ENCODE measurements around the gene P4HA2. TPM values are rescaled to one million over a fixed set of nuclear protein-coding genes. Genes with fewer than 3 reads are reported as not detected.
A peak's percentile ranks its signal among the peaks of the same experiment; 100 is the strongest.

P4HA2 gene
- total and polyA plus RNA-seq, 7 donors = 4.2 to 35.2 (median 24.8) TPM

DNA sequence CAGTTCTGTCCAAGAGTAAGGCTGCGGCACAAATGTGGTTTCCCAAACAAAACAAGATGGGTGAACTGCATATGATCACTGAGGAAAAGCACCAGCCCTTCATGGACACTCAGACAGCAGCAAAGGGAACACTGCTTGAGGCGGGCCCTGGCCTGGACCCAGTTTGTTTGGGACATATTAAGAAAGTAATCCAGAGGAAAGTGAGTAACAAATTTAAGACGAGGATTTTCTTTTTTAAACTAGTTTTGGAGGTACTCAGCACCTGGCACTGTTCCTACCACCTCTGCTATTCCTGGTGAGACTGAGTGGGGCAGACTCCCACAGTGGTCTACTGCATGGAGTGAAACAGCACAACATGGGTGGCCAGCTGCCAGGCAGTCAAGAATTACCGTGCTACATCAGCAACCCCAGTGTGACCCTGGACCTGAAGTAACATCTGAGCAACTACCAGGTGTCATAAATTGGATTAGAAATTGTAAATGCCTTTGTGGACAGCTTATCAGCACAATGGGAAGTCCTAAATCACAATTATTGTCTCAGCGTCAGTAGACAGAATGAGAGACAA, 28.5 kb downstream of the P4HA2 start:
- no peaks in the 10 kb centered on the region for H3K4me1 ChIP-seq
- intact Hi-C loops (cut with DNase I) = no loop called here
- peaks cover 0 to 99% (median 37%) of the 10 kb centered on the region in 4 donors for H3K36me3 ChIP-seq
- no peak for DNase-seq
- no peak for TF ChIP-seq POLR2A (IDR thresholded peaks at IDR 0.05)
- TF ChIP-seq POLR2AphosphoS5 (IDR thresholded peaks at IDR 0.05) = no peak
- no peak for TF ChIP-seq EP300 (IDR thresholded peaks at IDR 0.05)
- 84 to 90% methylated on average over 5 of the region's 5 CpGs for WGBS, 2 donors
- no peaks in the 10 kb centered on the region for H3K9me3 ChIP-seq
- no peaks in the 10 kb centered on the region for H3K27me3 ChIP-seq
- H3K4me3 ChIP-seq = no peak overlapping the region
- H3K27ac ChIP-seq = no peak overlapping the region

DNA sequence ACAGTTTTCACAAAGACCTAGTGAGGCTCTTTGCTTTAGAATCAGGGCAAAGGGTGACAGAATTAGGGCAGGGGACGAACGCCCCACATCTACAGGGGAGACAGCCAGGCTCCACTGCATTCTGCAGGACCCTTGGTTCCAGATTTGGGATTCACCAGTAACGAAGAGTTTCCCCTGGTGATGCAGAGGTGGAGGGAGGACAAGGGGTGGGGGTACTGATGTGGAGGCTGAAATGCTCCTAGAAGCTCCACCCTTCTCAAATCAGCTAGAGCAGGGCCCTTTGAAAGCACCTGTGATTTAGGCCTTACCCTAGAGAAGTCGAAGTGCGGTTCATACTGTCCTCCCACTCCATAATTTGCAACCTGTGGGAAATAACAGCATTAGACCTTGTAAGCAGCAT, 29.1 kb downstream of the P4HA2 start:
- intact Hi-C loops (cut with DNase I) = no loop called here
- peaks cover 0 to 99% (median 38%) of the 10 kb centered on the region in 4 donors for H3K36me3 ChIP-seq
- TF ChIP-seq EP300 (IDR thresholded peaks at IDR 0.05) (no peak), POLR2A (IDR thresholded peaks at IDR 0.05) (no peak), POLR2AphosphoS5 (IDR thresholded peaks at IDR 0.05) (no peak)
- TF ChIP-seq, protein P1, sequence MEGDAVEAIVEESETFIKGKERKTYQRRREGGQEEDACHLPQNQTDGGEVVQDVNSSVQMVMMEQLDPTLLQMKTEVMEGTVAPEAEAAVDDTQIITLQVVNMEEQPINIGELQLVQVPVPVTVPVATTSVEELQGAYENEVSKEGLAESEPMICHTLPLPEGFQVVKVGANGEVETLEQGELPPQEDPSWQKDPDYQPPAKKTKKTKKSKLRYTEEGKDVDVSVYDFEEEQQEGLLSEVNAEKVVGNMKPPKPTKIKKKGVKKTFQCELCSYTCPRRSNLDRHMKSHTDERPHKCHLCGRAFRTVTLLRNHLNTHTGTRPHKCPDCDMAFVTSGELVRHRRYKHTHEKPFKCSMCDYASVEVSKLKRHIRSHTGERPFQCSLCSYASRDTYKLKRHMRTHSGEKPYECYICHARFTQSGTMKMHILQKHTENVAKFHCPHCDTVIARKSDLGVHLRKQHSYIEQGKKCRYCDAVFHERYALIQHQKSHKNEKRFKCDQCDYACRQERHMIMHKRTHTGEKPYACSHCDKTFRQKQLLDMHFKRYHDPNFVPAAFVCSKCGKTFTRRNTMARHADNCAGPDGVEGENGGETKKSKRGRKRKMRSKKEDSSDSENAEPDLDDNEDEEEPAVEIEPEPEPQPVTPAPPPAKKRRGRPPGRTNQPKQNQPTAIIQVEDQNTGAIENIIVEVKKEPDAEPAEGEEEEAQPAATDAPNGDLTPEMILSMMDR (IDR thresholded peaks at IDR 0.05) = no peak
- WGBS, 2 donors = 93 to 95% methylated on average over 5 of the region's 5 CpGs
- no peak overlapping the region for H3K4me3 ChIP-seq
- H3K9me3 ChIP-seq = no peaks in the 10 kb centered on the region
- no peaks in the 10 kb centered on the region for H3K27me3 ChIP-seq
- DNase-seq = no peak
- H3K4me1 ChIP-seq = no peaks in the 10 kb centered on the region
- no peak overlapping the region for H3K27ac ChIP-seq

DNA sequence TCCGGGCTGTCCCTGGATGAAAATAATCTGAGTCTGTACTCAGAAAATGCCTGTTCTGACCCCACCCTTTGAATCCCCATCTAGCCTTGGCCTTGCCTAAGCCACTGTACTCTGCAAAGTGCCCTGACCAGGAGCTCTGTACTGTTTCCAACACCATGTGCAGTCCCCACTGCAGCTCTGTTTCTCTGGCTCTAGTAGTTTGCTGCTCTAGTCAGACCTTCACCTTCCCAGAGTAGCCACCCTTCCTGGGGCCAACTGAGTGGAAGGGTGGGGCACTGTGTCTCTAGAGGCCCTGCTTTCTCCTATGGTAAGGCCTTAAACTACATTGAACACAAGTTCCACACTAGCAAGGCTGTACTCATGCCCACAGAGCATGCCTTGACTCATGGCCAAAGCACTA, 31.9 kb downstream of the P4HA2 start:
- 97 to 98% methylated on average over 1 of the region's 1 CpG for WGBS, 2 donors
- Histone ChIP-seq H3K36me3 (peaks cover 7 to 93% (median 38%) of the 10 kb centered on the region in 4 donors), H3K27ac (no peak overlapping the region), H3K27me3 (no peaks in the 10 kb centered on the region), H3K4me1 (no peaks in the 10 kb centered on the region), H3K4me3 (no peak overlapping the region), H3K9me3 (no peaks in the 10 kb centered on the region)
- TF ChIP-seq POLR2AphosphoS5 (IDR thresholded peaks at IDR 0.05) = no peak
- no peak for TF ChIP-seq POLR2A (IDR thresholded peaks at IDR 0.05)
- TF ChIP-seq, protein P1 (IDR thresholded peaks at IDR 0.05) = no peak
- no peak for TF ChIP-seq EP300 (IDR thresholded peaks at IDR 0.05)
- intact Hi-C loops (cut with DNase I) = no loop called here
- DNase-seq = no peak

DNA sequence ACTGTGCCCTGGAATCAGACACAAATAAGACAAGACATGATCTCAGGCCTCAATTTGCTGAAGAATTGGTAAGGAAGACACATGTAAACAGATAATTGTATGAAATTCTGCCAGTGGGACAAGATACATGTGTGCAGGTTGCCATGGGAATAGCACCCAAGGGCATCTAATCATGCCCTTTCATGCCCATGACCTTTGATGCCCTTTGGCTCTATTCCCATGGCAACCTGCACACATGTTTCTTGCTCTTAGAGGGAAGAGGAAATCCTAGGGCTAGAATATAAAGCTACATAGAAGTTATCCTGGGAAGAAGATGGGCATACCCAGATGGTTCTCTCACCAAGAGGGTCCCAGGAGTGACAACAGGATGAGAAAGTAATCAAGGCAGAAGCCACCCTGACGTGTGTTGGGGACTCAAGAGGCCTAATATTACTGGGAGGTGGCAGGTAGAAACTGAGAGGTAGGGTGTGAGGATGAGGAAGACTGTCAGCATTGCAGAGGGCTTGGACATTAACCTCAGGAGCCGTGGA, 34.4 kb downstream of the P4HA2 start:
- no peak overlapping the region for H3K4me3 ChIP-seq
- no peak for TF ChIP-seq EP300 (IDR thresholded peaks at IDR 0.05)
- TF ChIP-seq POLR2A (IDR thresholded peaks at IDR 0.05) = no peak
- TF ChIP-seq, protein P1 (IDR thresholded peaks at IDR 0.05) = no peak
- TF ChIP-seq POLR2AphosphoS5 (IDR thresholded peaks at IDR 0.05) = no peak
- H3K27me3 ChIP-seq = no peaks in the 10 kb centered on the region
- 82 to 91% methylated on average over 2 of the region's 2 CpGs for WGBS, 2 donors
- H3K27ac ChIP-seq = no peak overlapping the region
- no peaks in the 10 kb centered on the region for H3K4me1 ChIP-seq
- H3K9me3 ChIP-seq = no peaks in the 10 kb centered on the region
- peaks cover 7 to 68% (median 29%) of the 10 kb centered on the region in 4 donors for H3K36me3 ChIP-seq
- intact Hi-C loops (cut with DNase I) = loop anchor here (2.0 to 5.0 kb wide), 2 partner anchors 22 to 174 kb away; partner anchors contain the start of gene SLC22A5
- DNase-seq = no peak

DNA sequence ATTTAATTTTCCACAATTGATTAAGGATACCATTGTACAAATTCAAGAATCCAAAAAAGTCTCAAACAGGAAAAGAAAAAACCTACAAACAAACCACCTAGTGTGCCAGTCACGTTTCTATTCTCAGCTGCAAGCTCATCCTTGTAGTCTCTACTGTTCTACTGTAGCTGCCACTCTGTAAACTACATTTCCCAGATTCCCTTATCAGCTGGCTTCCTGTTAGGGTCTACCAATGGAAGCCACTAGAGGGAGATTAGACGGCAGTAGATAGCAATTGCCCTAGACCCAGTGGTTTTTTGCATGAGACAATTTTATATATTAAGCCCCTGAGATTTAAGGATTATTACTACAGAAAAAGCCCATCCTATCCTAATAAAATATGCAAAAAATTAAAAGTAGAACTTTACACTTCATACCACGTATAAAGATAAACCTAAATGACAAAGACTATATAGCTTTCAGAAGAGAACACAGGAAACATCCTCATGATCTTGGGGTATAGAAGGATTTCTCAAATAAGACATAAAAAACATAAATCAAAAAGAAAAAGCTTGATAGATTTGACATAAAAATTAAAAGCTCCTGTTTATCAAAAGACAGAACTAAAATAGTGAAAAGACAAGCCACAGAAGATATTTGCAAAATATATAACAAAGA, 37.4 kb downstream of the P4HA2 start:
- intact Hi-C loops (cut with DNase I) = loop anchor here (5.0 kb wide), 1 partner anchor 177 kb away; the partner anchor contains the start of gene SLC22A5
- Histone ChIP-seq H3K36me3 (peaks cover 7 to 39% (median 19%) of the 10 kb centered on the region in 4 donors), H3K27ac (peak overlapping the region in 1 of 4 donors; percentile 46), H3K27me3 (no peaks in the 10 kb centered on the region), H3K4me3 (no peak overlapping the region), H3K4me1 (no peaks in the 10 kb centered on the region), H3K9me3 (no peaks in the 10 kb centered on the region)
- peak; percentile 20 to 65 (median 56) for TF ChIP-seq POLR2AphosphoS5 (IDR thresholded peaks at IDR 0.05)
- no peak for TF ChIP-seq POLR2A (IDR thresholded peaks at IDR 0.05)
- TF ChIP-seq, protein P1 (IDR thresholded peaks at IDR 0.05) = peak; percentile 14 to 84 (median 72)
- no peak for TF ChIP-seq EP300 (IDR thresholded peaks at IDR 0.05)
- DNase-seq = no peak
- WGBS, 2 donors = 6 to 7% methylated on average over 3 of the region's 3 CpGs
